Left lung (tissue), 10 donors: ENCODE data around the gene FYN. TPM values are rescaled to one million over a fixed set of nuclear protein-coding genes. Genes with fewer than 3 reads are reported as not detected.

Experiments used
- ATAC-seq: fragments of 200-7000 bp; cut with Tn5 transposase; one replicate; pipeline ENCODE4 v1.9.1; 2020; ENCODE audit warnings: moderate library complexity
- DNase-seq, 4 donors: peaks; one replicate each; pipeline ENCODE4 v3.0.0-alpha.2; 2013 to 2020
- H3K27ac ChIP-seq, 2 donors: fragments of 200-600 bp; sonication (generic) in 1 of 2; one replicate each; pipeline versions ENCODE4 v1.5.0 to v1.8.0; 2020 to 2021
- H3K27me3 ChIP-seq, 2 donors: fragments of 200-600 bp; sonication (generic) in 1 of 2; one replicate each; pipeline versions ENCODE4 v1.5.0 to v1.8.0; 2020 to 2021
- H3K36me3 ChIP-seq, 2 donors: fragments of 200-600 bp; sonication (generic) in 1 of 2; one replicate each; pipeline versions ENCODE4 v1.5.0 to v1.8.0; 2020 to 2021
- H3K4me1 ChIP-seq, 2 donors: fragments of 200-600 bp; one replicate each; pipeline ENCODE4 v1.8.0; 2021
- H3K4me3 ChIP-seq, 2 donors: fragments of 200-600 bp; sonication (generic) in 1 of 2; one replicate each; pipeline versions ENCODE4 v1.5.0 to v1.8.0; 2020 to 2021; ENCODE audit warnings: mild to moderate bottlenecking in 1 of 2
- H3K9me3 ChIP-seq, 2 donors: fragments of 200-600 bp; sonication (generic) in 1 of 2; one replicate each; pipeline versions ENCODE4 v1.5.0 to v1.8.0; 2020 to 2021
- intact Hi-C, 2 donors: fragments of 100-400 bp; cut with DNase I; formaldehyde crosslinking; loops; one replicate each; pipeline versions ENCODE4 v1.11.2 to v1.14.2; 2022
- polyA plus RNA-seq, 6 donors: library from polyadenylated mRNA; unstranded; fragments of 120-200 nt; gene quantifications; one replicate each; pipeline ENCODE4 v1.2.1, GENCODE V29; 2013; ENCODE audit not compliant: insufficient read length in 6 of 6
- total RNA-seq, 2 donors: library from RNA; stranded (reverse); fragmentation: NEBNext Ultra II Directional; extraction: Animal tissue kit (Norgen Biotek cat#: 25700); gene quantifications; one replicate each; pipeline ENCODE4 v1.2.1, GENCODE V29; 2021
- TF ChIP-seq, protein P1 (sequence below), 2 donors: fragments of 200-600 bp; sonication (generic) in 1 of 2; IDR thresholded peaks; one replicate each; pipeline versions ENCODE4 v1.5.0 to v1.8.0; 2021; ENCODE audit warnings: antibody characterized with exemption in 2 of 2
- donor health status: DM: no; HTN: yes; CAD: no.
- donor health status: DM: no; HTN: no; CAD: no.

Gene FYN
- total and polyA plus RNA-seq, 8 donors, result 58.8 to 165 (median 144) TPM

DNA sequence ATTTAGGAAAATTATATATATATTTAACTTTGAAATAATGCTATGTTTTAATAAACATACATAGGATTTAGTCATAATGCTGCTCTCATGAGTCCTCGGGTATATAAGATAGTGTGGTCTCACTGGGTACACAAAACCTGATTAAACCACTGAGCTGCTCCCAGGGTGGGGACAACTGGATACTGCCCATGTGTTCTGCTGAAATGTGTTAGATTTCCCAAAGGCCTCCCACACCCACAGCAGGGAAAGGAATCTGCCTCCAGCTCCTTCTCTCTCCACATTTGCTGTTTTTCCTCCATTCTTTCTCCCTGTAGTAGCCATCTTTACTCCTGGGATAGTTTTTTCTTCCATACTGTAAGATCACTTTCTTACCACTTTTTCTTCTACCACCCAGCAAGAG is 198.4 kb downstream of the FYN start:
- TF ChIP-seq, protein P1, sequence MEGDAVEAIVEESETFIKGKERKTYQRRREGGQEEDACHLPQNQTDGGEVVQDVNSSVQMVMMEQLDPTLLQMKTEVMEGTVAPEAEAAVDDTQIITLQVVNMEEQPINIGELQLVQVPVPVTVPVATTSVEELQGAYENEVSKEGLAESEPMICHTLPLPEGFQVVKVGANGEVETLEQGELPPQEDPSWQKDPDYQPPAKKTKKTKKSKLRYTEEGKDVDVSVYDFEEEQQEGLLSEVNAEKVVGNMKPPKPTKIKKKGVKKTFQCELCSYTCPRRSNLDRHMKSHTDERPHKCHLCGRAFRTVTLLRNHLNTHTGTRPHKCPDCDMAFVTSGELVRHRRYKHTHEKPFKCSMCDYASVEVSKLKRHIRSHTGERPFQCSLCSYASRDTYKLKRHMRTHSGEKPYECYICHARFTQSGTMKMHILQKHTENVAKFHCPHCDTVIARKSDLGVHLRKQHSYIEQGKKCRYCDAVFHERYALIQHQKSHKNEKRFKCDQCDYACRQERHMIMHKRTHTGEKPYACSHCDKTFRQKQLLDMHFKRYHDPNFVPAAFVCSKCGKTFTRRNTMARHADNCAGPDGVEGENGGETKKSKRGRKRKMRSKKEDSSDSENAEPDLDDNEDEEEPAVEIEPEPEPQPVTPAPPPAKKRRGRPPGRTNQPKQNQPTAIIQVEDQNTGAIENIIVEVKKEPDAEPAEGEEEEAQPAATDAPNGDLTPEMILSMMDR (IDR thresholded peaks at IDR 0.05), result no peak
- Histone ChIP-seq H3K4me3 (no peak overlapping the region), H3K36me3 (peaks cover 0 to 38% of the 10 kb centered on the region in 2 donors), H3K9me3 (no peaks in the 10 kb centered on the region), H3K4me1 (no peaks in the 10 kb centered on the region), H3K27ac (no peak overlapping the region), H3K27me3 (no peaks in the 10 kb centered on the region)
- intact Hi-C loops, result no loop called here
- DNase-seq (no peak), ATAC-seq (no peak)

DNA sequence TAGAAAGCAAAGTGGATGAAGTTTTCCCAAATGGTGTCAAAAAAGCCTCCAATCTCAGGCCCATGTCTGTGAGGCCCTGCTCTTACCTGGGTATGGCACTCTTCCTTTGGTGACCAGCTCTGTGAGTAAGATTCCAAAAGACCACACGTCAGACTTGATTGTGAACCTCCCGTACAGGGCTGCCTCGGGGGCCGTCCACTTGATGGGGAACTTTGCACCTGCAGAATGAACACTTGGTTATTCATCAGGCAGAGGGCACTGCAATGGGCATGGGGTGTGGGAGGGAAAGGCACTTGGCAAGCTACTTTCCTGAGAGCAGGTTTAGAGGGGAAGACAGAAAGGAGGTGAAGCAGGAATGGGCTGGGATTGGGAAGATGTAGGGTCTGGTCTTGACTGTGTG is 198.8 kb downstream of the FYN start:
- TF ChIP-seq, protein P1 (IDR thresholded peaks at IDR 0.05), result no peak
- H3K4me3 ChIP-seq, result no peak overlapping the region
- ATAC-seq, result no peak
- intact Hi-C loops, result no loop called here
- no peak overlapping the region for H3K27ac ChIP-seq
- no peaks in the 10 kb centered on the region for H3K27me3 ChIP-seq
- no peaks in the 10 kb centered on the region for H3K4me1 ChIP-seq
- no peaks in the 10 kb centered on the region for H3K9me3 ChIP-seq
- H3K36me3 ChIP-seq, result peaks cover 0 to 38% of the 10 kb centered on the region in 2 donors
- DNase-seq, result no peak

DNA sequence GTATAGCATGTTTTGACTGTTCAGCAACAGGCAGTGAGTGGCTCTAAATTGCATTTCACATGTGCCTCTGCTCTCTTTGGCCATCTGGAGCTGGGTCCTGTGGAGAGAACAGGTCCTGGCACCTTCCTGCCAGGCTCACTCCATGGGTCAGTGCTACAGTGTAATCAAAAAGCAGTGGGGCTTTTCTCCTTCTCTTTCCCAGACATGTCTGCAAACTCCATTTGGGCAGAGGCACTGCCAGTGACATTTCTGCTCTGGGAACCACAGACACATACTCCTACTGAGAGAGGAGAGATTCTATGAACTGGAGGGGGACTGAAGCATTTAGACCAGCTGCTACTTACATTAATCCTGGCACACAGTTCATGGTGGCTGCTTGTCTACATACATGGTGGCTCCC is 199.3 kb downstream of the FYN start:
- TF ChIP-seq, protein P1 (IDR thresholded peaks at IDR 0.05), result no peak
- DNase-seq, result no peak
- no peak overlapping the region for H3K4me3 ChIP-seq
- intact Hi-C loops, result no loop called here
- H3K27ac ChIP-seq, result no peak overlapping the region
- no peak for ATAC-seq
- H3K36me3 ChIP-seq, result peaks cover 0 to 38% of the 10 kb centered on the region in 2 donors
- H3K4me1 ChIP-seq, result no peaks in the 10 kb centered on the region
- H3K27me3 ChIP-seq, result no peaks in the 10 kb centered on the region
- H3K9me3 ChIP-seq, result no peaks in the 10 kb centered on the region

DNA sequence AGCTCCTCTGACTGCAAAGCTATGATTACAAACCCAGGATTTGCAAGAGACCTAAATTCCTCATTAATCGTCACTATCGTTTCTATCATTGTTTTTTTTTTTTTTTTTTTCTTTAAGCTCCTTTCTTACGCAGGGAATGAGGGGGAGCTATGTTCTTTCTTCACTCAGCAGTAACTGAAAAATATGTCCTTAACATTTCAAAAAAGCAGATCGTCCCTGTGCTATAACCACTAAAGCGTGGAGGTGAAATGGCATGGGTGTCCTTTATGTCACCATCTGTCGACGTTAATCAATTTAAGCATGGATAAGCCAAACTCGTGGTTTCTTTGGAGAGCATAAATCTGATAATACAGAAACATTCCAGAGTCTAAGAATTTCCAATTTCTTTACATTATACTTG is 199.7 kb downstream of the FYN start:
- DNase-seq (no peak), ATAC-seq (no peak)
- TF ChIP-seq, protein P1 (IDR thresholded peaks at IDR 0.05), result no peak
- intact Hi-C loops, result no loop called here
- Histone ChIP-seq H3K4me1 (no peaks in the 10 kb centered on the region), H3K9me3 (no peaks in the 10 kb centered on the region), H3K27ac (no peak overlapping the region), H3K4me3 (no peak overlapping the region), H3K27me3 (no peaks in the 10 kb centered on the region), H3K36me3 (peaks cover 0 to 38% of the 10 kb centered on the region in 2 donors)

DNA sequence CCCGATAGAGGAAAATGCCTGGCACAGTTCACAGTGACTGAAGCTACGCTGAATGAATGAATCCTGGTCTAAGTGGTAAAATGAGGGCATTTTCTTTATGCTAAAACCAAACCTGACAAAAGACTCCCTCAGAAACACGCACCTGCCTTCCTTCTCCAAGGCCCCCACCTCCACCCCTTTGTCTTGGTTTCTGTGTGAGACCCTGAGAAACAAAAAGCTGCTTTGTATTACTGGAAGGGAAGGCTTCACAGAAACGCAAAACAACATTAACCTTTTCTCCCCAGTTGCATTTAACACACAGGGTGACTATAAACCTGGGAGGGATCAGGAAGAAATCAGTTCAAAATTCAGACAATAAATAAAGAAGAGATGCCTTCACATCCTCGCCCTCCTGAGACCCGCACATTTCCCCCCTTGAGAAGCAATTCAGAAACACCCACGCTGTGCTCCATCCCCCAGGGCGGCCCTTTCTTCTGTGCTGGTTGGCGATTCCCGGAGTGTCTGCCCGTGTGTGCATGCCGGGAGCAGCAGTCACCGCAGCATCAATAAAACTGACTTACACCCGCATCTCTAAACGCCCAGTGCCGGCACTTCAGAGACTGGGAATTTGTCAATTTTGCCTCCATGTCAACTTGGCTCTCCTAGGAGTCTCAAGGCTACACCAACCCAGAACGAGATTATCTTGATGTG is 200.3 kb downstream of the FYN start:
- ATAC-seq (no peak), DNase-seq (no peak)
- H3K9me3 ChIP-seq, result no peaks in the 10 kb centered on the region
- no peaks in the 10 kb centered on the region for H3K27me3 ChIP-seq
- intact Hi-C loops, result no loop called here
- H3K36me3 ChIP-seq, result peaks cover 0 to 38% of the 10 kb centered on the region in 2 donors
- TF ChIP-seq, protein P1 (IDR thresholded peaks at IDR 0.05), result no peak
- H3K27ac ChIP-seq, result no peak overlapping the region
- H3K4me1 ChIP-seq, result no peaks in the 10 kb centered on the region
- H3K4me3 ChIP-seq, result no peak overlapping the region
